SU-DHL-6 (cell line): Measurements from ENCODE around the gene FIBCD1.

Experiments
- CTCF ChIP-seq: fragments of 200-600 bp; sonication (generic); IDR thresholded peaks from one replicate; pipeline ENCODE4 v1.5.1; 2017; ENCODE audit warnings: antibody characterized with exemption, mild to moderate bottlenecking, low read length, moderate library complexity; ENCODE audit not compliant: insufficient read depth, poor library complexity, severe bottlenecking
- EZH2phosphoT487 ChIP-seq: fragments of 200-600 bp; sonication (generic), shearing (Covaris generic); conservative IDR thresholded peaks from 2 replicates; pipeline ENCODE4 v1.6.1; 2018; ENCODE audit warnings: mild to moderate bottlenecking, antibody characterized with exemption, low read length, moderate library complexity, mixed read lengths

GRCh38 chr9:130934246-130934645 lies 4.8 kb downstream of the FIBCD1 start:
- TF ChIP-seq CTCF (no peak), EZH2phosphoT487 (no peak)
